ENCODE data around the gene MSL2. TPM values are rescaled to one million over a fixed set of nuclear protein-coding genes. Genes with fewer than 3 reads are reported as not detected.
"Not testable (repeated sequence)": the region's sequence is repeated elsewhere in the genome, so short reads cannot be mapped to it uniquely, and the experiment has no call there.

Gene MSL2
- total RNA-seq, 4 donors from 2014 or later: 25.4 to 71.1 (median 44.0) TPM

DNA sequence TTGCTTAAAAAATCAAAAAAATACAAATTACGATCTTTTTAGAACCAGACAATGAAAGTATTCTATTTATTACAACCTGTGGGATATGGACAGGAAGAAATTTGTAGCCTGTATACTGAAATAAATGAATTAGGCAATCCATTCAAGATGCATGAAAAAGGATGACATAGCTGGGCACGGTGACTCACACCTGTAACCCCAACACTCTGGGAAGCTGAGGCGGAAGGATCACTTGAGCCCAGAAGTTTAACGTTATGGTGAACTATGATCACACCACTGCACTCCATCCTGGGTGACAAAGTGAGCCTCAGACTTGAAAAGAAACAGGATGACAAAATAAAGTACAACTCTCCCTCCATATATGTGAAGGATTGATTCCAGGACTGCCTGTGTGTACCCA, 74.1 kb downstream of the MSL2 start:
- Histone ChIP-seq H3K4me3 (no peak overlapping the region), H3K36me3 (peaks cover 22% of the 10 kb centered on the region), H3K4me1 (no peaks in the 10 kb centered on the region), H3K27me3 (no peaks in the 10 kb centered on the region), H3K27ac (no peak overlapping the region), H3K9me3 (peaks cover 1% of the 10 kb centered on the region)
- TF ChIP-seq EP300 (IDR thresholded peaks at IDR 0.05) (no peak), POLR2AphosphoS5 (IDR thresholded peaks at IDR 0.05) (no peak), POLR2A (IDR thresholded peaks at IDR 0.05) (no peak)
- TF ChIP-seq, protein P1, sequence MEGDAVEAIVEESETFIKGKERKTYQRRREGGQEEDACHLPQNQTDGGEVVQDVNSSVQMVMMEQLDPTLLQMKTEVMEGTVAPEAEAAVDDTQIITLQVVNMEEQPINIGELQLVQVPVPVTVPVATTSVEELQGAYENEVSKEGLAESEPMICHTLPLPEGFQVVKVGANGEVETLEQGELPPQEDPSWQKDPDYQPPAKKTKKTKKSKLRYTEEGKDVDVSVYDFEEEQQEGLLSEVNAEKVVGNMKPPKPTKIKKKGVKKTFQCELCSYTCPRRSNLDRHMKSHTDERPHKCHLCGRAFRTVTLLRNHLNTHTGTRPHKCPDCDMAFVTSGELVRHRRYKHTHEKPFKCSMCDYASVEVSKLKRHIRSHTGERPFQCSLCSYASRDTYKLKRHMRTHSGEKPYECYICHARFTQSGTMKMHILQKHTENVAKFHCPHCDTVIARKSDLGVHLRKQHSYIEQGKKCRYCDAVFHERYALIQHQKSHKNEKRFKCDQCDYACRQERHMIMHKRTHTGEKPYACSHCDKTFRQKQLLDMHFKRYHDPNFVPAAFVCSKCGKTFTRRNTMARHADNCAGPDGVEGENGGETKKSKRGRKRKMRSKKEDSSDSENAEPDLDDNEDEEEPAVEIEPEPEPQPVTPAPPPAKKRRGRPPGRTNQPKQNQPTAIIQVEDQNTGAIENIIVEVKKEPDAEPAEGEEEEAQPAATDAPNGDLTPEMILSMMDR (IDR thresholded peaks at IDR 0.05): no peak
- WGBS: 92% methylated on average over 4 of the region's 4 CpGs
- no peak for DNase-seq (ENCODE audit: low spot score in 2 of 2)

DNA sequence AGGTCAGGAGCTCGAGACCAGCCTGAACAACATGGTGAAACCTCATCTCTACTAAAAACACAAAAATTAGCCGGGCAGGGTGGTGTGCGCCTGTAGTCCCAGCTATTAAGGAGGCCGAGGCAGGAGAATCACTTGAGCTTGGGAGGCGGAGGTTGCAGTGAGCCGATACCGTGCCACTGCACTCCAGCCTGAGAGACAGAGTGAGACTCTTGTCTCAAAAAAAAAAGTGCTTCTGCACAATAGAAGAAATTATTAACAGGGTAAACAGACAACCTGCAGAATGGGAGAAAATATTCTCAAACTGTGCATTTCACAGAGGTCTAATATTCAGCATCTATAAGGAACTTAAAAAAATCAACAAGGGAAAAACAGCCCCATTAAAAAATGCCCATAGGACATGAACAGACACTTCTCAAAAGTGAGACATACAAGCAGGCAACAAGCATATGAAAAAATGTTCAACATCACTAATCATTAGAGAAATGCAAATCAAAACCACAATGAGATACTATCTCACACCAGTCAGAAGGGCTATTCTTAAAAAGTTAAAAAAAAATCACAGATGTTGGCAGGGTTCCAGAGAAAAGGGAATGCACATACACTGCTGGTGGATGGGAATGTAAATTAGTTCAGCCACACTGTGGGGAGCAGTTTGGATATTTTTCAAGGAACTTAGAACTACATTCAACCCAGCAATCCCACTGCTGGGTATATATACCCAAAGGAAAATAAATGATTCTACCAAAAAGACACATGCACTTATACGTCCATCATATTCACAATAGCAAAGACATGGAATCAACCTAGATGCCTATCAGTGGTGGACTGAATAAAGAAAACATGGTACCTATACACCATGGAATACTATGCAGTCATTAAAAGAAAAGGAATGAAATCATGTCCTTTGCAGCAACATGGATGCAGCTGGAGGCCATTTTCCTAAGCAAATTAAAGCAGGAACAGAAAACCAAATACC, 75.5 kb downstream of the MSL2 start:
- Histone ChIP-seq H3K27me3 (no peaks in the 10 kb centered on the region), H3K9me3 (peaks cover 4% of the 10 kb centered on the region), H3K4me3 (no peak overlapping the region), H3K27ac (no peak overlapping the region), H3K36me3 (peaks cover 11% of the 10 kb centered on the region), H3K4me1 (no peaks in the 10 kb centered on the region)
- WGBS: 94% methylated on average over 8 of the region's 8 CpGs
- no peak for TF ChIP-seq POLR2AphosphoS5 (IDR thresholded peaks at IDR 0.05)
- TF ChIP-seq, protein P1 (IDR thresholded peaks at IDR 0.05): no peak
- TF ChIP-seq POLR2A (IDR thresholded peaks at IDR 0.05): no peak
- TF ChIP-seq EP300 (IDR thresholded peaks at IDR 0.05): no peak
- DNase-seq (ENCODE audit: low spot score in 2 of 2): no peak

DNA sequence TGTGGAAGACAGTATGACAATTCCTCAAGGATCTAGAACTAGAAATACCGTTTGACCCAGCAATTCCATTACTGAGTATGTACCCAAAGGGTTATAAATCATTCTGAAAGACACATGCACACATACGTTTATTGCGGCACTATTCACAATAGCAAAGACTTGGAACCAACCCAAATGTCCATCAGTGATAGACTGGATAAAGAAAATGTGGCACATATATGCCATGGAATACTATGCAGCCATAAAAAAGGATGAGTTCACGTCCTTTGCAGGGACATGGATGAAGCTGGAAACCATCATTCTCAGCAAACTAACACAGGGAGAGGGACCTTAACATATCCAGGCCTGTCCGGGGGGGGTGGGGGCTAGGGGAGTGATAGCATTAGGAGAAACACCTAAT, 76.4 kb downstream of the MSL2 start:
- not testable (repeated sequence) for H3K36me3 ChIP-seq; H3K4me3 ChIP-seq; H3K27ac ChIP-seq; DNase-seq (ENCODE audit: low spot score in 2 of 2); H3K9me3 ChIP-seq; H3K27me3 ChIP-seq; H3K4me1 ChIP-seq
- 90% methylated on average over 5 of the region's 5 CpGs for WGBS

DNA sequence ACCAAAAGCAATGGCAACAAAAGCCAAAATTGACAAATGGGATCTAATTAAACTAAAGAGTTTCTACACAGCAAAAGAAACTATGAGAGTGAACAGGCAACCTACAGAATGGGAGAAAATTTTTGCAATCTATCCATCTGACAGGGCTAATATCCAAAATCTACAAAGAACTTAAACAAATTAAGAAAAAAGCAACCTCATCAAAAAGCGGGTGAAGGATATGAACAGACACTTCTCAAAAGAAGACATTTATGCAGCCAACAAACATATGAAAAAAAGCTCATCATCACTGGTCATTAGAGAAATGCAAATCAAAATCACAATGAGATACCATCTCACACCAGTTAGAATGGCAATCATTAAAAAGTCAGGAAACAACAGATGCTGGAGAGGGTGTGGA, 76.8 kb downstream of the MSL2 start:
- H3K9me3 ChIP-seq; H3K27me3 ChIP-seq; H3K27ac ChIP-seq; H3K4me1 ChIP-seq; H3K36me3 ChIP-seq; DNase-seq (ENCODE audit: low spot score in 2 of 2); H3K4me3 ChIP-seq: not testable (repeated sequence)
- WGBS: 87% methylated on average over 1 of the region's 1 CpG

DNA sequence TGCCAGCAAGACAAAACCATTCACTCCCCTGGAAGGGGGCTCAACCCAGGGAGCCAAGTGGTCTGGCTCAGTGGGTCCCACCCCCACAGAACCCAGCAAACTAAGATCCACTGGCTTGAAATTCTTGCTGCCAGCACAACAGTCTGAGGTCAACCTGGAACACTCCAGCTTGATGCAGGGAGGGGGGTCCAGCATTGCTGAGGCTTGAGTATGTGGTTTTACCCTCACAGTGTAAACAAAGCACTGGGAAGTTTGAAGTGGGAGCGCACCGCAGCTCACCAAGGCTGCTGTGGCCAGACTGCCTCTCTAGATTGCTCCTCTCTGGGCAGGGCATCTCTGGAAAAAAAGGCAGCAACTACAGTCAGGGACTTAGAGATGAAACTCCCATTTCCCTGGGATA, 81.7 kb downstream of the MSL2 start:
- Histone ChIP-seq H3K9me3 (peaks cover 4% of the 10 kb centered on the region), H3K4me3 (no peak overlapping the region), H3K27ac (no peak overlapping the region), H3K27me3 (no peaks in the 10 kb centered on the region), H3K36me3 (peaks cover 24% of the 10 kb centered on the region), H3K4me1 (no peaks in the 10 kb centered on the region)
- no peak for DNase-seq (ENCODE audit: low spot score in 2 of 2)
- TF ChIP-seq POLR2A (IDR thresholded peaks at IDR 0.05): no peak
- TF ChIP-seq POLR2AphosphoS5 (IDR thresholded peaks at IDR 0.05): no peak
- no peak for TF ChIP-seq EP300 (IDR thresholded peaks at IDR 0.05)
- TF ChIP-seq, protein P1 (IDR thresholded peaks at IDR 0.05): no peak
- WGBS: 100% methylated on average over 2 of the region's 2 CpGs

DNA sequence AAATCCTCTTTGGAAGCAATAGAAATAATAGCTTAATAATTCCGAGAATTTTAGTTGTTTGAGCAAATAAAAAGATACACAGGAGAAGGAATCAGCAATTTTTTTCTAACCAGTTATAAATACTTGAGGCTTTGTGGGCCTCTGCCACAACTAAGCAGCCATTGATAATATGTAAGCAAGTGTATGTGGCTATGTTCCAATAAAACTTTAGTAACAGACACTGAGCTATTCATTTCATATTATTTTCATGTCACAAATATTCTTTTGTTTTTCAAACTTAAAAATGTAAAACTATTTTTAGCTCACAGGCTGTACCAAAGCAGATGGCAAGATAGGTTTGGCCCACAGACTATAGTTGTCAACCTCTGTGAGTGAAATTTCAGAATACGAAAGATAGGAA, 85.7 kb downstream of the MSL2 start:
- Histone ChIP-seq H3K9me3 (no peaks in the 10 kb centered on the region), H3K27me3 (no peaks in the 10 kb centered on the region), H3K36me3 (peaks cover 43% of the 10 kb centered on the region), H3K4me3 (no peak overlapping the region), H3K27ac (no peak overlapping the region), H3K4me1 (no peaks in the 10 kb centered on the region)
- TF ChIP-seq, protein P1 (IDR thresholded peaks at IDR 0.05): no peak
- TF ChIP-seq POLR2A (IDR thresholded peaks at IDR 0.05) (no peak), POLR2AphosphoS5 (IDR thresholded peaks at IDR 0.05) (no peak), EP300 (IDR thresholded peaks at IDR 0.05) (no peak)
- 85% methylated on average over 2 of the region's 2 CpGs for WGBS
- DNase-seq (ENCODE audit: low spot score in 2 of 2): no peak

All from suprapubic skin (tissue), 4 donors.